Panc1 (cell line): ENCODE results near the gene AFM. TPM values are rescaled to one million over a fixed set of nuclear protein-coding genes. Genes with fewer than 3 reads are reported as not detected.

ENCODE experiments used
- ATAC-seq: fragments of 200-7000 bp; cut with Tn5 transposase; 2 replicates; pipeline ENCODE4 v1.9.1; 2020; ENCODE audit warnings: mild to moderate bottlenecking, moderate library complexity
- BruUV-seq: library from RNA; stranded (reverse); fragments of 400-500 nt; replicated peaks from 2 replicates; lab custom pipeline; 2021; lab: Mats Ljungman, UMichigan
- CTCF ChIA-PET: fragments of 300-600 bp; sonication (Branson Sonifier 250); formaldehyde crosslinking; loops from one replicate; lab custom pipeline; 2022; ENCODE audit warnings: antibody characterized with exemption; lab: Charles Lee
- POLR2A ChIA-PET: fragments of 300-600 bp; sonication (Branson Sonifier 250); formaldehyde crosslinking; loops from one replicate; lab custom pipeline; 2022; ENCODE audit warnings: antibody characterized with exemption; lab: Charles Lee
- DNase-seq: peaks from one replicate; pipeline ENCODE4 v3.0.0-alpha.2; 2010; ENCODE audit warnings: low read depth, low spot score
- H3K27ac ChIP-seq: 2 replicates; pipeline ENCODE4 v1.5.1; 2011; ENCODE audit warnings: mild to moderate bottlenecking, low read length, inconsistent platforms
- H3K27me3 ChIP-seq: fragments of 200-500 bp; sonication (Bioruptor generic); 2 replicates; pipeline ENCODE4 v1.6.0; 2014; ENCODE audit warnings: low read length, inconsistent platforms; ENCODE audit not compliant: control insufficient read depth, insufficient read depth
- H3K36me3 ChIP-seq: fragments of 200-500 bp; sonication (Bioruptor generic); 2 replicates; pipeline ENCODE4 v1.5.1; 2014; ENCODE audit warnings: inconsistent platforms, mild to moderate bottlenecking, low read length, moderate library complexity; ENCODE audit not compliant: control insufficient read depth, insufficient read depth
- H3K4me1 ChIP-seq: 2 replicates; pipeline ENCODE4 v1.5.1; 2011; ENCODE audit warnings: inconsistent platforms, mild to moderate bottlenecking, low read length, moderate library complexity; ENCODE audit not compliant: control insufficient read depth, insufficient read depth
- H3K4me3 ChIP-seq, 2 experiments: 2 replicates each; pipeline ENCODE4 v1.5.1; 2011 to 2012; ENCODE audit warnings: low read depth in 2 of 2, low read length in 2 of 2, mild to moderate bottlenecking in 2 of 2, inconsistent platforms in 1 of 2, moderate library complexity in 1 of 2
- H3K9me3 ChIP-seq: fragments of 200-500 bp; sonication (Bioruptor generic); 2 replicates; pipeline ENCODE4 v1.5.1; 2014; ENCODE audit warnings: low read depth, mild to moderate bottlenecking, inconsistent platforms, low read length, moderate library complexity; ENCODE audit not compliant: control insufficient read depth, insufficient read depth
- POLR2AphosphoS5 ChIP-seq: IDR thresholded peaks from 2 replicates; pipeline ENCODE4 v1.6.1; 2012; ENCODE audit warnings: mild to moderate bottlenecking, low read depth, low read length, moderate library complexity
- SIN3A ChIP-seq: IDR thresholded peaks from 2 replicates; pipeline ENCODE4 v1.6.1; 2012; ENCODE audit warnings: low read depth, mild to moderate bottlenecking, low read length, moderate library complexity, borderline replicate concordance; ENCODE audit not compliant: insufficient read depth
- TCF7L2 ChIP-seq: IDR thresholded peaks from 2 replicates; pipeline ENCODE4 v1.6.1; 2011; ENCODE audit warnings: mild to moderate bottlenecking, low read depth, low read length, inconsistent platforms
- in situ Hi-C: cut with HindIII; loops from 2 replicates; pipeline ENCODE4 v1.10.0; 2016; ENCODE audit warnings: low sequenced_read_pairs, low pct_unique_long_range_greater_than_20kb
- intact Hi-C: fragments of 100-400 bp; cut with micrococcal nuclease; formaldehyde crosslinking; loops from one replicate; pipeline ENCODE4 v1.10.0; 2022; ENCODE audit not compliant: unreplicated experiment
- total RNA-seq: library from RNA; stranded (reverse); gene quantifications from one replicate; pipeline ENCODE4 v1.2.1, GENCODE V29; 2021; ENCODE audit not compliant: unreplicated experiment
- TF ChIP-seq, protein P1 (sequence below), 2 experiments: IDR thresholded peaks; 2 replicates each; pipeline ENCODE4 v1.6.1; 2011 to 2012; ENCODE audit warnings: low read depth in 2 of 2, control low read depth in 1 of 2, low read length in 1 of 2, mild to moderate bottlenecking in 1 of 2, moderate library complexity in 1 of 2; ENCODE audit not compliant: insufficient read depth in 1 of 2
- TF ChIP-seq, protein P2 (sequence below): fragments of 450-650 bp; IDR thresholded peaks from 2 replicates; pipeline ENCODE4 v1.5.1; 2017; ENCODE audit warnings: mild to moderate bottlenecking

AFM gene
- total RNA-seq, 1 experiment from 2014 or later, result not detected

- TF ChIP-seq TCF7L2 (no peak), POLR2AphosphoS5 (no peak), SIN3A (no peak)
- TF ChIP-seq, protein P1, sequence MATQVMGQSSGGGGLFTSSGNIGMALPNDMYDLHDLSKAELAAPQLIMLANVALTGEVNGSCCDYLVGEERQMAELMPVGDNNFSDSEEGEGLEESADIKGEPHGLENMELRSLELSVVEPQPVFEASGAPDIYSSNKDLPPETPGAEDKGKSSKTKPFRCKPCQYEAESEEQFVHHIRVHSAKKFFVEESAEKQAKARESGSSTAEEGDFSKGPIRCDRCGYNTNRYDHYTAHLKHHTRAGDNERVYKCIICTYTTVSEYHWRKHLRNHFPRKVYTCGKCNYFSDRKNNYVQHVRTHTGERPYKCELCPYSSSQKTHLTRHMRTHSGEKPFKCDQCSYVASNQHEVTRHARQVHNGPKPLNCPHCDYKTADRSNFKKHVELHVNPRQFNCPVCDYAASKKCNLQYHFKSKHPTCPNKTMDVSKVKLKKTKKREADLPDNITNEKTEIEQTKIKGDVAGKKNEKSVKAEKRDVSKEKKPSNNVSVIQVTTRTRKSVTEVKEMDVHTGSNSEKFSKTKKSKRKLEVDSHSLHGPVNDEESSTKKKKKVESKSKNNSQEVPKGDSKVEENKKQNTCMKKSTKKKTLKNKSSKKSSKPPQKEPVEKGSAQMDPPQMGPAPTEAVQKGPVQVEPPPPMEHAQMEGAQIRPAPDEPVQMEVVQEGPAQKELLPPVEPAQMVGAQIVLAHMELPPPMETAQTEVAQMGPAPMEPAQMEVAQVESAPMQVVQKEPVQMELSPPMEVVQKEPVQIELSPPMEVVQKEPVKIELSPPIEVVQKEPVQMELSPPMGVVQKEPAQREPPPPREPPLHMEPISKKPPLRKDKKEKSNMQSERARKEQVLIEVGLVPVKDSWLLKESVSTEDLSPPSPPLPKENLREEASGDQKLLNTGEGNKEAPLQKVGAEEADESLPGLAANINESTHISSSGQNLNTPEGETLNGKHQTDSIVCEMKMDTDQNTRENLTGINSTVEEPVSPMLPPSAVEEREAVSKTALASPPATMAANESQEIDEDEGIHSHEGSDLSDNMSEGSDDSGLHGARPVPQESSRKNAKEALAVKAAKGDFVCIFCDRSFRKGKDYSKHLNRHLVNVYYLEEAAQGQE (IDR thresholded peaks at IDR 0.05; ENCODE audit: insufficient read depth in 1 of 2, low read depth in 2 of 2, low read length in 1 of 2), result no peak
- TF ChIP-seq, protein P2, sequence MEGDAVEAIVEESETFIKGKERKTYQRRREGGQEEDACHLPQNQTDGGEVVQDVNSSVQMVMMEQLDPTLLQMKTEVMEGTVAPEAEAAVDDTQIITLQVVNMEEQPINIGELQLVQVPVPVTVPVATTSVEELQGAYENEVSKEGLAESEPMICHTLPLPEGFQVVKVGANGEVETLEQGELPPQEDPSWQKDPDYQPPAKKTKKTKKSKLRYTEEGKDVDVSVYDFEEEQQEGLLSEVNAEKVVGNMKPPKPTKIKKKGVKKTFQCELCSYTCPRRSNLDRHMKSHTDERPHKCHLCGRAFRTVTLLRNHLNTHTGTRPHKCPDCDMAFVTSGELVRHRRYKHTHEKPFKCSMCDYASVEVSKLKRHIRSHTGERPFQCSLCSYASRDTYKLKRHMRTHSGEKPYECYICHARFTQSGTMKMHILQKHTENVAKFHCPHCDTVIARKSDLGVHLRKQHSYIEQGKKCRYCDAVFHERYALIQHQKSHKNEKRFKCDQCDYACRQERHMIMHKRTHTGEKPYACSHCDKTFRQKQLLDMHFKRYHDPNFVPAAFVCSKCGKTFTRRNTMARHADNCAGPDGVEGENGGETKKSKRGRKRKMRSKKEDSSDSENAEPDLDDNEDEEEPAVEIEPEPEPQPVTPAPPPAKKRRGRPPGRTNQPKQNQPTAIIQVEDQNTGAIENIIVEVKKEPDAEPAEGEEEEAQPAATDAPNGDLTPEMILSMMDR, result no peak
- Histone ChIP-seq H3K27ac (no peak overlapping the region), H3K36me3 (no peaks in the 10 kb centered on the region), H3K27me3 (no peaks in the 10 kb centered on the region), H3K9me3 (no peaks in the 10 kb centered on the region), H3K4me1 (no peaks in the 10 kb centered on the region), H3K4me3 (no peak overlapping the region)
- in situ Hi-C loops, result no loop called here
- ChIA-PET CTCF (no interaction called here), POLR2A (no interaction called here)
- BruUV-seq, result no TSS peak
- no peak for ATAC-seq
- no peak for DNase-seq
- intact Hi-C loops, result no loop called here
Measured at GRCh38 chr4:73460913-73461522, 20.5 kb upstream of the AFM start.

DNA sequence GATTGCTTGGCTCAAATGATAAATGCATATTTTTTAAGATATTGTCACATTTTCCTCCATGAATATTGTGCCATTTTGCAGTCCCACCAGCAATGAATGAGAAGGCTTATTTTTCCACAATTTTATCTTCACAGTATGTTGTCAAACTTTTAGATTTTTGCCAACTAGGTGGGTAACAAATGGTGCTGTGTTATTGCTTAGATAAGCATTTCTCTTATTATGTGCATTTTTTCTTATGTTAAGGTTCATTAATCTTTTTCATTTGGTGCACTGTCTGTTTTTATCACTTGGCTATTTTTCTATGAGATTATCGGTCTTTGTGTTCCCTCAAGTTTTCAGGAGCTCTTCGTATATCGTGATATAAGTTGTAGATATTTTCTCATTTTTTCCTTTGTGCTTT, 13.4 kb upstream of the AFM start:
- H3K27ac ChIP-seq, result no peak overlapping the region
- TF ChIP-seq, protein P1 (IDR thresholded peaks at IDR 0.05; ENCODE audit: insufficient read depth in 1 of 2, low read depth in 2 of 2, low read length in 1 of 2), result no peak
- no peak for TF ChIP-seq POLR2AphosphoS5
- TF ChIP-seq, protein P2, result no peak
- no peak overlapping the region for H3K4me3 ChIP-seq
- intact Hi-C loops, result no loop called here
- DNase-seq (no peak), ATAC-seq (no peak)
- no peaks in the 10 kb centered on the region for H3K27me3 ChIP-seq
- POLR2A ChIA-PET, result no interaction called here
- H3K4me1 ChIP-seq, result no peaks in the 10 kb centered on the region
- BruUV-seq, result no TSS peak
- in situ Hi-C loops, result no loop called here
- H3K36me3 ChIP-seq, result no peaks in the 10 kb centered on the region
- CTCF ChIA-PET, result no interaction called here
- no peaks in the 10 kb centered on the region for H3K9me3 ChIP-seq
